ENCODE results near the gene FCRLB.
"Not testable (repeated sequence)": the region's sequence is repeated elsewhere in the genome, so short reads cannot be mapped to it uniquely, and the experiment has no call there.

The FCRLB gene, protein sequence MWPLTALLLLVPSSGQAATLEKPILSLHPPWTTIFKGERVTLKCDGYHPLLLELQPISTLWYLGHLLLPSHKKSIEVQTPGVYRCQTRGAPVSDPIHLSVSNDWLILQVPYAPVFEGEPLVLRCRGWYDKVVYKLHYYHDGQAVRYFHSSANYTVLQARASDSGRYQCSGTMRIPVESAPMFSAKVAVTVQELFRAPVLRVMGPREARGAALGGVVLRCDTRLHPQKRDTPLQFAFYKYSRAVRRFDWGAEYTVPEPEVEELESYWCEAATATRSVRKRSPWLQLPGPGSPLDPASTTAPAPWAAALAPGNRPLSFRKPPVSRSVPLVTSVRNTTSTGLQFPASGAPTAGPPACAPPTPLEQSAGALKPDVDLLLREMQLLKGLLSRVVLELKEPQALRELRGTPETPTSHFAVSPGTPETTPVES

DNA sequence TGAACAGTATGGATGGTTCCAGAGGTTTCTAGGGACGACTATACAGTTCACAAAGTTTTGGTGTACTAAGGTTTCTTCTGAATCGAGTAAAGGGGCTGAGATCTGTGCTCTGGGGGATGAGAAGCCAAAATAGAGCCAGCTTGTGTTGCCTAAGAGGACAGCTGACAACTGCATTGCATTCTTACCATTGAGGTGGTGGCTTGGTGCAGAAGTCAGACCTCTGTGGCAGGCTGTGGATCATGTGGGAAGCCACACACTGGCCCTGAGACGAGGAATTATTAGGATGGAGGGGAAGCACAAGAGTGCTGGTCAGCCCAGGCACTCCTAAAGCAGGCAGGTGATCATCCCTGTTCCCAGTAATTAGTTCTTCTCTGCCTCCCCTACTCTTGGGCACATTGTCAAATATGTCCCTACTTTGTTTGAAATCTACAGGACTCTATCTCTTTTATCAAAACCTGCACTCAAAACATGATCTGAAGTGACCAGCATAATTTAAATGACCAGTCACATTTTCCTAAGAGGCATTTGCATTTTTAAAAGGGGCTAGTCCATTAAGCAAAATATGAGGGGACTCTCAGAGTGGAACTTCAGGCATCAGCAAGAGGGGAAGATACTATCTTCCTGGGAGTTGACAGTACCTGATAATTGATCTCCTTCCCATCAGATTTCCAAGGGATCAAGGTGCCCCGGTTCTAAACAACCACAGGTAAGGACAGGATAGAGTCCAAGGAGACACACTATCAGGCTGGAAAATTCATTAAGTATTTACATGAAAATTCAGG, at the start of gene FCRLB:
TSS of gene FCRLB (plus strand) at position 589 of the 782 bp plus-strand sequence. CDS start 1,129 bp downstream, outside the sequence.
- DNase-seq (ENCODE audit: low read depth in 2 of 2, low spot score in 1 of 2): no peak

DNA sequence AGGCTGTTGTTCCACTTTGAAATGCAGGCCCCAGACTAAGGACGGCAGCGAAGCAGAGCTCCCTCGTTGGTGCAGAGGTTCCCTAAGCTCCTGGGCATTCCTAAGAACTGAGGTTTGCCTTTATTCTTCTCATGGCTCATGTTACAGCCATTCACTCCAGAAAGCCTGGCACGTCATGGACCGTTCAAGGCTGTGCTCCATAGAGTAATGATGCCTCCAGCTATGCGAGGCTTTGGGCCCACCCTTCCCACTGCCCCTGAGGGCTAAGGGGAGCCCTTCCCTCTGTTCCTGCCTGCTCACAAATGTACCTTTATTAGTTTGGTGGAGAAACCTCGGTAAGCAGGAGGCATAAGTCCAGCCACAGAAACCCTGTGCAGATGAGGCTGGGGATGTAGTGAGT, 47.9 kb upstream of the FCRLB start:
- not testable (repeated sequence) for DNase-seq (ENCODE audit: low read depth in 2 of 2, low spot score in 1 of 2)

DNA sequence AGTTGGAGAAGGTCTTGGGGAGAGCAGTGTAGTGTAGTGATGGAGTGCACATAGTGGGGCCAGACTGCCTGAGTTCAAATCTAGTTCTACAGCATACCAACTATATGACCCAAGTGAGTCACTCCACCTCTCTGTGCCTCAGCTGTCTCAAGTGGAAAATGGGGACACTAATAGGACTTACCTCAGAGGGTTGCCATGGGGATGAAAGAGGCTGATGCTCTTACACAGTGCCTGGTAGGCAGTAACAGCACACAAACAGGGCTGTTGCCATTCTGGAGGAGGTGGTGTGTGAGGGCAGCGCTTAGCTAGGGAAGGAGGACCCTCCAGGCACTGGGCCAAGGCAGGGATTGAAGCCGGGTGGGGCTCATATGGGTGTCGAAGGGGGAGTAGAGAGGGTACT, 46.9 kb upstream of the FCRLB start:
- not testable (repeated sequence) for DNase-seq (ENCODE audit: low read depth in 2 of 2, low spot score in 1 of 2)

DNA sequence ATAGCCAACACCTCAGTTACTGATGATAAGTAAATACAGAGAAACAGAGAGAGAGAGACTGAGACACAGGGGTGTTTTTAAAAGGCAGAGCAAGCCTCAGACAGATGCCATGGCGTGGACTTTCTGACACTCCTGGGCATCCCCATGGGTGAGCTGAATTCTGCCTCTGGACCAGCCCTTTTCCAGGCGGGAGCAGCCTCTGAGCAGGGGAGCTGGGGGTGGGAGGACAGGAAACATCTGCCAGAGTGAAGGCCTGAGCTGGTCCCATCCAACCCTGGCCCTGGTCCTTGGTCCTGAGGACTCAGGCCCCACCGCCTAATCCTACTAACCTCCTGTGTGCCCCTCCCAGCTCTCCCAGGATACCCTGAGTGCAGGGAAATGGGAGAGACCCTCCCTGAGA, 46.4 kb upstream of the FCRLB start:
- not testable (repeated sequence) for DNase-seq (ENCODE audit: low read depth in 2 of 2, low spot score in 1 of 2)

DNA sequence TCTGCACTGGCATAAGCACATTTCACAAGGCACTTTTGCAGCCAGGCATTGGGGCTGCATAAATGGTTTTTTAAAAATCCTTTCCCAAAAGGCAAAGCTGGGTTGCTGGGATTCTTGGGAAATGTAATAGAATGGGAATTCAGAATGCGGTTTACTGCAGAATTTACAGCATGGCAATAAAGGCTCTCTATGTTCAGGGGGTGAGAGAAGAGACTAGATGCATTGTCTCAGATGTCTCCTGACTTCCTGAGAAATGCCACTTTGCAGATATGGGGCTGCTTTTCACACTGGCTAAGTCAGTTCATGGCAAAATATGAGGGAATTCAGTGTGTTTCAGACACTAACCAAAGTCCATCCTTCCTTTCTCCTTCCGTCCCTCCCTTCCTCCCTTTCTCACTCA, 44.9 kb upstream of the FCRLB start:
- no peak for DNase-seq (ENCODE audit: low read depth in 2 of 2, low spot score in 1 of 2)

DNA sequence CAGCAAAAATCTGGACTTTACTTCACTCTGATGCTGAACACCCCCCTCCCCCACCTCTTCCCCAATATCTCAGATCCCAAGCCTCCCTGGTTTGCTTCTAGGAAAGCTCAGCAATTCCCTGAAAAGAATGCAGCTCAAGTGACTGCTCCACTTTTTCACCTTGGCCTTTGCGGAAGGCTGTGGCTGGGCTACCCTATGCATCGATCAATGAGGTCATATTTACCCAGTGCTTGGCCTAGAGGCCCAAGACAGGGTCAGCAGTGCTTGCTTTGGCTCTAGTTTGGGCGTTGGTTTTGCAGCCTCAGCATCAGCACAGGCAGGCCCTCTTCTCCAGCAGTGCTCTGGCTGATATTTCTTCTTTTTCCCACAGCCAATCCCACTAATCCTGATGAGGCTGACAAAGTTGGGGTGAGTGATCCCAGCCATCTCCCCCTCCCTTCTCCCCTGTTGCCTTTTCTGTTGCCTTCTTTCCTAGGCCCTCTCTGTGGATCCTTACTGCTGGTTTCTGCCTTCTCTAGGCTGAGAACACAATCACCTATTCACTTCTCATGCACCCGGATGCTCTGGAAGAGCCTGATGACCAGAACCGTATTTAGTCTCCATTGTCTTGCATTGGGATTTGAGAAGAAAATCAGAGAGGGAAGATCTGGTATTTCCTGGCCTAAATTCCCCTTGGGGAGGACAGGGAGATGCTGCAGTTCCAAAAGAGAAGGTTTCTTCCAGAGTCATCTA, 44.2 kb upstream of the FCRLB start:
- no peak for DNase-seq (ENCODE audit: low read depth in 2 of 2, low spot score in 1 of 2)

DNA sequence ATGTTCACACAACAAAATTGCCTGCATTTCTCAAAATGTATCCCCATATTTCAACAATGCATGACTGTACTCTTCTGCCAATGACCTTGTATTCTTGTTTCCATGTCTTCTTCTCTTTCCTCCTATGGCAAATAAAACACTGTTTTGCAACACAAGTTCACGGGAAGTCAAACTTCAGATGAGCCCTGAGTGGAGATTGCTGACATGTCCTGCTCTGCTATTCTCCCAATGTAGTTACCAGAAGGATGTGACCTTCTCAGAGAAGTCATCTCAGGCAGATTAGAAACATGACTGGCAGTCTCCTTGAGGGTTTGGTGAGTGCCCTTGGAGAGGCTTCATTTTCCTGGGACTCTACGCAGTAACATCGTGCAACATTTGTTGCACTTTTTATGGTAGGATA, 42.8 kb upstream of the FCRLB start:
- no peak for DNase-seq (ENCODE audit: low read depth in 2 of 2, low spot score in 1 of 2)

DNA sequence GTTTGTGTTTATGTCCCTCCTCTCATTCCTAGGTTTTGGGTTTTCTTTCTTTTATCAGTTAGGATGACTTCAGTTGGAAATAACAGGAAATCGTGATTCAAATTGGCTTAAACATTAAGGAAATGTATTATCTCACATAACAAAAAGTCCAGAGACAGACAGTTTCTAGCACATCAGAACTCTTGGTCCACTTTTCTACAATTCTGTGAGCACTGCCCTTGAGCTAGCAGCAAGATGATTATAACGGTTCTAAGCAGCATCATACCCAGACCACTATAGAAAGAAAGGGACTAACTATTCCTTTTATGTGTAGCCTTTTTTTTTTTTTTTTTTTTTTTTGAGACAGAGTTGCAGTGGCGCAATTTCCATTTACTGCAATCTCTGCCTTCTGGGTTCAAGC, 39.5 kb upstream of the FCRLB start:
- no peak for DNase-seq (ENCODE audit: low read depth in 2 of 2, low spot score in 1 of 2)

DNA sequence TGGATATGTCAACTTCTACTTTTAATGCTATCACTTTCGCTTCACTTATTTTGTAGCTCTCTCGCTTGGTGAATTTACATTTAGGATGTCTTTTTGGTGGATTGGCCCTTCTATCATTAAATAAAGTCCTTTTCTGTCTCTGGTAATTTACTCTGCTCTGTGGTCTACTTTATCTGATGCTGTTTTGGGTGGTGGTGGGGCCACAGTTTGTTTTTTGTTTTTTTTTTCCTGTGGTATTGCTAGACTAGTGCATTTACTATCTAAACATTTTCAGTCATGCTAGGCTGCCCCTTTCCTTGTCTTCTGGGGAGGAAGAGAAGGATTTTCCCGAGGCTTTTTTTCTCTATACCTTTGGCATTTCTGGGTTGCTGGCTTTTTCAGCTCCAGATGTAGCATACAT, 32.4 kb upstream of the FCRLB start:
- DNase-seq (ENCODE audit: low read depth in 2 of 2, low spot score in 1 of 2): no peak

DNA sequence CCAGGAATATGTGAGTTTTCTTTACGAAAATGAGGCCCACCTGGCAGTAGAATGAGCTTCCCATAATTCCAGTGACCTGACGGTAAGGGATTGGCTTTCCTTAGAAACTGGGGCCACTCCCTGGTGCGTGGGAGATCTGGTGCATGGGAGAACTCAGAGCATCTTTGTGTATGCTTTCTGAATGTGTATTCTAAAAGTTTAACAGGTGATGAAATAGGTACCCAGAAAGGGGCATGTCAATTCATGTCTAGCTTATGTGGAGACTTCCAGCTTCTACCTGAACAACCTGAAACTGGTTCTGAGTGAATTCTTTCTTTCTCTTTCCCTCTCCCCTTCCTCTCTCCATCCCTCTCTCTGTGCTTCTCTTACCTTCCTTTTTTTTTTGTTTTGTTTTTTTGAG, 29.5 kb upstream of the FCRLB start:
- no peak for DNase-seq (ENCODE audit: low read depth in 2 of 2, low spot score in 1 of 2)

DNA sequence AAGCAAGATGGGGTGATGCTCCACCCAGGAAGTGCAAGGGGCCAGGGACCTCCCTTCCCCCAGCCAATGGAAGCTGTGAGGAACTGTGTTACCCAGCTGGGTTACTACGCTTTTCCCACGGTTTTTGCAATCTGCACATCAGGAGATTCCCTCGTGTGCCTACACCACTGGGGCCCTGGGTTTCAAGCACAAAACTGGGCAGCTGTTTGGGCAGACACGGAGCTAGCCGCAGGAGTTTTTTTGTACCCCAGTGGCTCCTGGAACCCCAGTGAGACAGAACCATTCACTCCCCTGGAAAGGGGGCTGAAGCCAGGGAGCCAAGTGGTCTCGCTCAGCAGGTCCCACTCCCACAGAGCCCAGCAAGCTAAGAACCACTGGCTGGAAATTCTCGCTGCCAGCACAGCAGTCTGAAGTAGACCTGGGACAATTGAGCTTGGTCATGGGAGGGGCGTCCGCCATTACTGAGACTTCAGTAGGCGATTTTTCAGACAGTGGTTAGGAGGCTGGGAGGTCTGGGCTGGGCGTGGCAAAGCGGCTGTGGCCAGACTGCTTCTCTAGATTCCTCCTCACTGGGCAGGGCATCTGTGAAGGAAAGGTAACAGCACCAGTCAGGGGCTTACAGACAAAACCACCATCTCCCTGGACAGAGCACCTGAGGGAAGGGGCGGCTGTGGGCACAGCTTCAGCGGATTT, 28.2 kb upstream of the FCRLB start:
- not testable (repeated sequence) for DNase-seq (ENCODE audit: low read depth in 2 of 2, low spot score in 1 of 2)

DNA sequence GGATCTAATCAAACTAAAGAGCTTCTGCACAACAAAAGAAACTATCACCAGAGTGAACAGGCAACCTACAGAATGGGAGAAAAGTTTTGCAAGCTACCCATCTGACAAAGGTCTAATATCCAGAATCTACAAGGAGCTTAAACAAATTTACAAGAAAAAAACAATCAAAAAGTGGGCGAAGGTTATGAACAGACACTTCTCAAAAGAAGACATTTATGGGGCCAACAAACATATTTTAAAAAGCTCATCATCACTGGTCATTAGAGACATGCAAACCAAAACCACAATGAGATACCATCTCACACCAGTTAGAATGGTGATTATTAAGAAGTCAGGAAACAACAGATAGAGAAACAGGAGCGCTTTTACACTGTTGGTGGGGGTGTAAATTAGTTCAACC, 23.0 kb upstream of the FCRLB start:
- not testable (repeated sequence) for DNase-seq (ENCODE audit: low read depth in 2 of 2, low spot score in 1 of 2)

DNA sequence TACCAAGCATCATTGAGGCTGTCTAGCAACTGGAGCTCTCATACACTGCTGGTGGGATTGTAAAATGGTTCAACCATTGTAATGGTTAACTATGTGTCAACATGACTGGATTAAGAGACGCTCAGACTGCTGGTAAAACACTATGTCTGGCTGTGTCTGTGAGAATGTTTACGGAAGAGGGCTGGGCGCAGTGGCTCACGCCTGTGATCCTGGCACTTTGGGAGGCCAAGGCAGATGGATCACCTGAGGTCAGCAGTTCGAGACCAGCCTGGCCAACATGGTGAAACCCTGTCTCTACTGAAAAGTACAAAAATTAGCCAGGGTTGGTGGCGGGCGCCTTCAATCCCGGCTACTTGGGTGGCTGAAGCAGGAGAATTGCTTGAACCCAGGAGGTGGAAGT, 19.1 kb upstream of the FCRLB start:
- no peak for DNase-seq (ENCODE audit: low read depth in 2 of 2, low spot score in 1 of 2)

DNA sequence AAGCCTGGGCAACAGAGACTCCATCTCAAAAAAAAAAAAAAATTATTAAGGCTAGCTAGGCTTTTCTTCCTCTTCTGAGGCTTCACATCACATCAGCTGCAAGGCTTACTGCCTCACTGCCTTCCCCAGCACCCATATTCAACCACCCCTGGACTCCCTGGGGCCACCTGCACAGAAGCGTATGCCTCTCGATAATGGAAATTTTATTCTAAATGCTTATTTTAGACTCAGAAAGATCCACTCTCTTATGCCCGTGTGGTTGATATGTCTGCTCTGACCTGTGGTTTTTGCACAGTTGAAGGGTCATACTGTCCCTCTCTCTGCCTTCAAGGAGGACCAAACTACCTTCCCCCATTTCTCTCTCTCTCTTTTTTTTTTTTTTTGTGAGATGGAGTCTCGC, 15.8 kb upstream of the FCRLB start:
- DNase-seq (ENCODE audit: low read depth in 2 of 2, low spot score in 1 of 2): no peak

DNA sequence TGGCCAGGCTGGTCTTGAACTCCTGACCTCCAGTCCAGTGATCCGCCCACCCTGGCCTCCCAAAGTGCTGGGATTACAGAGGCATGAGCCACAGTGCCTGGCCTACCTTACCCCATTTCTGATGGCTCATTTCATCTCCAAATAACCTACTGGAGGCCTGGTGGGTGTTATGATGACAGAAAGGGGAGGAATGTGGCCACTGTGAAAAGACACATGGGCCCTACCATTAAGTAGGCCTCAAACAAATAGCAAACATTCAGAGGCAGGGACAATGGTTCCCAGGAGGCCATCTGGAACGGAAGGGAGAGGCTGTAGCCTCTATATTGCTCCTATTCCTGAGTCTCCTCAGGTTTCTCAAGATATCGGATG, 15.2 kb upstream of the FCRLB start:
- no peak for DNase-seq (ENCODE audit: low read depth in 2 of 2, low spot score in 1 of 2)

DNA sequence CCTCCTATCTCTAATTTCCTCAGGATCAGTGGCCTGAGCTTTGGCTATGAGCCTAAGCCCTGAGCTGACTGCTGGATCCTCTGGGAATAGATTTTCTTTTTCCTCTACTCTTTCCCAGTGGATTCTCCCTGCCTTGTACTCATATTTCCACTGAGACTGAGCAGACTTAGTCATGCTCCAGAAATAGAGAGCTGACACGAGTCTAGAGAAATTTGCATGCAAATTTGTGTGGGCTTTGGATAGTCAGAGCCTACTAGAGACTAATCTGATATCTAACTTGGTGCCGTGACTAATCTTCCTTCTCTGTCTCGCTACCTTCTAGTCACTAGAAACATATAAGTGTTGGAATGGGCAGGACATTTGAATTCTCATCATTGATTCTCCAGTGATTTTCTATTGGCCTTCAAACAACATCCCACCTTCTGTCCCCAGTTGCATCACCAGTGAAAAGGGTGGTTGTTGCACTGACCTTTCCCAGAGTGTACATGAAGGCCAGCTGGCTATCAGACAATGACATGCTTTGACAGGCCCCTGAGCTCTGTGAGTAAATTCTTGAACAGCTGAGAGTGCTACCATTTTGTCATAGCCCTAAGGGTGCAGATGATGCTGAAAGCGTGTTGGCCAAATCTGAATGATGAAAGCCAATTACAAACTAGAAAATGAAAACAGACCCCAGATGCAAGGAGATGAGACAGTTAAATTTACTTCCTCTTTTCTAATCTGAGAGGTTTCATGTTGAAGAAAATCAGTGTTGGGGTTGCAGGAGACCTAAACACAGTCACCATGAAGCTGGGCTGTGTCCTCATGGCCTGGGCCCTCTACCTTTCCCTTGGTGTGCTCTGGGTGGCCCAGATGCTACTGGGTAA, 14.6 kb upstream of the FCRLB start, which contains the start of gene FCRLA:
TSS of gene FCRLA (plus strand) at position 748 of the 866 bp plus-strand sequence. CDS start at position 784, 36 bp downstream.
- DNase-seq (ENCODE audit: low read depth in 2 of 2, low spot score in 1 of 2): no peak

DNA sequence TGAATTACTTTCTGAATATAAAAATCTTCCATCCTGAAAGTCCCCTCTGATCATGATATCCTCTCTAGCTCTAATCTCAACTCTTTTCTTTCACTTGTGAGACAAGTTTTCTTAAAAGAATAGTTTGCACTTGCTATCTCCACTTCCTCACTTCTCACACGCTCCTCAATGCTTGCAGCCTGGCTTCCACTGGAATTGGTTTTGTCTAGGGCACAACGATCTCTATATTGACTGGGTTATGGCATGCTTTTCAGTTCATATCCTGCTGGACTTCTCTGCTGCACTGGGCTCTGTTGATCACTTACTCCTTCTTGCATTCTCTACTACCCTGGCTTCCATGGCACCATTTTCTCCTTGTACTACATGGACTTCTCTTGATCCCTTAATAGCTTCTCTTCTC, 13.8 kb upstream of the FCRLB start:
- no peak for DNase-seq (ENCODE audit: low read depth in 2 of 2, low spot score in 1 of 2)

DNA sequence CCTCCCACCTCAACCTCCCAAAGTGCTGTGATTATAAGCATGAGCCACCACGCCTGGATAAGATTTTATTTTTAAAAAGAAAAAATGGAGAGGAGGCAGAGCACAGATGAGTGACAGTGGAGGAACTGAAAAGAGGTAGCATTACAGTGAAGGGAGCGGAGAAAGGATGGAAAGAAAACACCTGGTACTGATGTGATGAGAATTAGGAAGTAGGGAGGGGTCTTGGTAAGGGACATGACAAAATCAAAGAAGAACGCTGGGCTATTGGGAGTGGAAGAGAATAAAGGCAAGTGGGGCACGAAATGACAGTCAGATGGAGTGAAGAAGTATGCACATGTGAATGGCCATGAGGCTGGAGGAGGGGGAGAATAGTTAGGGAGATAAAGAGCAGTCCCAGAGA, 12.0 kb upstream of the FCRLB start:
- DNase-seq (ENCODE audit: low read depth in 2 of 2, low spot score in 1 of 2): no peak

DNA sequence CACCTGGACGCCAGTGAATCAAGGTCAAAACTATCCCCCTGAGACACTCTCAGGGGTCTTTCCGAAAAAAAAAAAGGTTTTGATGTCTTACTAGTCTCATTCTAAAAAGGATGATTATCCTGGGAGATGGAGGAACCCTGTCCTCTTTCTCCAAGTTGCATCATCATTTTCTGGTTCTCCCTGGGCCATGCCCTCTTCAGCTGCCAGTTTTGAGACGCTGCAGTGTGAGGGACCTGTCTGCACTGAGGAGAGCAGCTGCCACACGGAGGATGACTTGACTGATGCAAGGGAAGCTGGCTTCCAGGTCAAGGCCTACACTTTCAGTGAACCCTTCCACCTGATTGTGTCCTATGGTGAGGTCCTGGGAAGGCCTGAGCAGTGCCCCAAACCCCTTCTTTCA, 10.8 kb upstream of the FCRLB start:
- no peak for DNase-seq (ENCODE audit: low read depth in 2 of 2, low spot score in 1 of 2)
